Measurements from ENCODE around the gene PPP1R9B.
A peak's percentile ranks its signal among the peaks of the same experiment; 100 is the strongest.

DNA sequence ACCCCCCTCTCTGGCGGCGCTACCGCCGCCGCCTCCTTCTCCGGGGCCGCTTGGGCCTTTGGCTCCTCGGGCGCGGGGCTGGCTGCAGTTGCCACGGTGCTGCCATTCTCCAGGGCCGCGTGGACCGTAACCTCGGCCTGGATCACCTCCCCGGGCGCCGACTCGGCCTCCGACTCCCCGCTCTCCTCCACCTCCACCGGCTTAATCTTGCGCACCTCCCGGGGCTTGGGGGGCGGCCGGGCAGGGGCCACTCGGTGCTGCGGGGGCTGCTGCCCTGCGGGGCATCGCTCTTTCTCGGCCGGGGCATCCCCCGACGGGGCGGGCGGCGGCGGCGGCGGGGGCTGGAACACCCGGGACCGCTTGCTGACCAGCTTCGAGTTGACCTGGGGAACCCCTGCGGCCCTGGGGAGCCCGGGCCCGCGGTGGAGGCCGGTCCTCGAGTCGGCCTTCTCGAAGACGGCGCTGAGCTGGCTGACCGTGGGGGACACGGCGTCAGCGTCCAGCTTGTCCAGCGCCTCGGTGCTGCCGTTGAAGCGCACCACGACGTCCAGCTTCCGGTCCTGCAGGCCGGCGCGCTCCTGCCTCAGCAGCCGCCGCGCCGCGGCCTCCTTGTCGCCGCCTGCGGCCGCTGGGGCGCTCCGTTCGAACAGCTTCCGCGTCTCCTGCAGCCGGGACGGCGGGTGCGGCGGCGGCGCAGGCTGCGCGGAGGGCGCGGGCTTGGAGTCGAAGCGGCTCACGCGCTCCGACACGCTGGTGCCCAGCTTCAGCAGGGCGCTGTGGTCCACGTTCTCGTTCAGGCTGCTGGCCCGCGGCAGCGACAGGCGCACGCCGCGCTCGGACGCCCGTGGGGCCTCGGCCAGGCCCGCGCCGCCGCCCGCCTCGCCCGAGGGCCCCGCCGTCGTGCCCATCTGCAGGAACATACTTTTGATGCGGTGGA lies 792 bp downstream of the PPP1R9B start:
- peak; percentile 22 for TF ChIP-seq POLR2A (IDR thresholded peaks at IDR 0.05; ENCODE audit: low read length)
- no peak for TF ChIP-seq GATA1 (IDR thresholded peaks at IDR 0.05; ENCODE audit: low read depth, low read length)

Data from erythroblast (primary cell).